HepG2 (cell line): ENCODE results near the gene FITM1. TPM values are rescaled to one million over a fixed set of nuclear protein-coding genes. Genes with fewer than 3 reads are reported as not detected.

Experiments used
- ATF5 ChIP-seq: sonication (generic); formaldehyde crosslinking; IDR thresholded peaks from 2 replicates; pipeline ENCODE4 v1.4.0; 2020; ENCODE audit warnings: mild to moderate bottlenecking, low read depth, missing genetic modification reagents
- BATF2 ChIP-seq: sonication (generic); formaldehyde crosslinking; IDR thresholded peaks from 2 replicates; pipeline ENCODE4 v1.8.0; 2022; ENCODE audit warnings: mild to moderate bottlenecking, missing genetic modification reagents, moderate library complexity
- ETV5 ChIP-seq: IDR thresholded peaks from 2 replicates; pipeline ENCODE4 v1.6.1; 2018; ENCODE audit warnings: missing biosample characterization, missing genetic modification reagents, inconsistent platforms, borderline replicate concordance
- GTF2F1 ChIP-seq: fragments of 150-350 bp; IDR thresholded peaks from 2 replicates; pipeline ENCODE4 v1.6.1; 2014; ENCODE audit warnings: low read length
- KMT2B ChIP-seq: IDR thresholded peaks from 2 replicates; pipeline ENCODE4 v1.6.1; 2016; ENCODE audit warnings: missing genetic modification reagents, missing compliant biosample characterization
- MTERF4 ChIP-seq: sonication (generic); formaldehyde crosslinking; IDR thresholded peaks from 2 replicates; pipeline ENCODE4 v1.8.0; 2023; ENCODE audit warnings: mild to moderate bottlenecking, missing genetic modification reagents
- NCOR1 ChIP-seq: fragments of 200-600 bp; sonication (generic); IDR thresholded peaks from 2 replicates; pipeline ENCODE4 v1.7.0; 2017; ENCODE audit warnings: antibody characterized with exemption, low read length, borderline replicate concordance
- PRMT3 ChIP-seq: sonication (generic); formaldehyde crosslinking; IDR thresholded peaks from 2 replicates; pipeline ENCODE4 v1.8.1; 2022; ENCODE audit warnings: low read depth, mild to moderate bottlenecking, moderate library complexity, missing genetic modification reagents, borderline replicate concordance
- STAT6 ChIP-seq: sonication (generic); formaldehyde crosslinking; IDR thresholded peaks from 2 replicates; pipeline ENCODE4 v1.4.0; 2020; ENCODE audit warnings: missing genetic modification reagents, mild to moderate bottlenecking, borderline replicate concordance
- TBP ChIP-seq: sonication (generic); formaldehyde crosslinking; IDR thresholded peaks from 2 replicates; pipeline ENCODE4 v1.5.0; 2020; ENCODE audit warnings: missing genetic modification reagents
- ZNF280D ChIP-seq: sonication (generic); formaldehyde crosslinking; IDR thresholded peaks from 2 replicates; pipeline ENCODE4 v1.5.1; 2020; ENCODE audit warnings: mild to moderate bottlenecking, missing genetic modification reagents
- ZNF543 ChIP-seq: sonication (generic); formaldehyde crosslinking; IDR thresholded peaks from 2 replicates; pipeline ENCODE4 v1.4.0; 2020; ENCODE audit warnings: mild to moderate bottlenecking, missing genetic modification reagents
- ZNF607 ChIP-seq: sonication (generic); formaldehyde crosslinking; IDR thresholded peaks from 2 replicates; pipeline ENCODE4 v1.5.1; 2020; ENCODE audit warnings: missing genetic modification reagents, mild to moderate bottlenecking, borderline replicate concordance
- ZNF7 ChIP-seq: IDR thresholded peaks from 2 replicates; pipeline ENCODE4 v1.6.1; 2016; ENCODE audit warnings: missing biosample characterization, missing genetic modification reagents
- ZNF749 ChIP-seq: sonication (generic); formaldehyde crosslinking; IDR thresholded peaks from 2 replicates; pipeline ENCODE4 v1.8.0; 2022; ENCODE audit warnings: mild to moderate bottlenecking, missing genetic modification reagents, moderate library complexity, borderline replicate concordance
- ZSCAN30 ChIP-seq: sonication (generic); formaldehyde crosslinking; IDR thresholded peaks from 2 replicates; pipeline ENCODE4 v1.5.0; 2020; ENCODE audit warnings: mild to moderate bottlenecking, missing genetic modification reagents
- ZXDC ChIP-seq: sonication (generic); formaldehyde crosslinking; IDR thresholded peaks from 2 replicates; pipeline ENCODE4 v1.5.0; 2020; ENCODE audit warnings: mild to moderate bottlenecking, missing genetic modification reagents
- polyA plus RNA-seq, 8 experiments: library from polyadenylated mRNA; depleted of rRNA in 3 of 8; stranded (reverse) in 7 of 8; unstranded in 1 of 8; fragments of >200 nt; fragmentation: Illumina TruSeq in 4 of 8; extraction: Trizol in 4 of 8; gene quantifications; 2 replicates each; pipeline versions ENCODE4 v1.2.1 to v1.2.3, GENCODE V29; 2011 to 2016; ENCODE audit warnings: low read depth in 4 of 8, missing spikeins in 1 of 8, mixed read lengths in 1 of 8; ENCODE audit not compliant: insufficient read depth in 1 of 8
- total RNA-seq, 5 experiments: library from RNA; depleted of rRNA; stranded (reverse); fragments of >200 nt; fragmentation: Illumina TruSeq; extraction: Trizol; gene quantifications; 2 replicates each; pipeline ENCODE4 v1.2.3, GENCODE V29; 2016; ENCODE audit warnings: low read depth in 1 of 5

The FITM1 gene
- total and polyA plus RNA-seq, 2 of the 13 experiments (the other 11 are each of a cell fraction or from before 2014, with no cell fraction given): 2.7 to 5.8 TPM

GRCh38 chr14:24146978-24147760 is 16.7 kb downstream of the FITM1 start, which contains the start of gene RNF31 (continued):
- TF ChIP-seq ZNF749 (CRISPR knock-in tag): 0 out of 2 replicates have a peak, but pooled peaks have one; percentile 78
- TF ChIP-seq TBP (CRISPR knock-in tag): no peak; the same call in 1 of the 2 replicates
- TF ChIP-seq STAT6 (CRISPR knock-in tag): no peak; the same call in 1 of the 2 replicates
- no peak for TF ChIP-seq BATF2 (CRISPR knock-in tag)
- no peak for TF ChIP-seq ZNF280D (CRISPR knock-in tag)
- TF ChIP-seq ZNF543 (CRISPR knock-in tag): peak; percentile 24; the same call in 1 of the 2 replicates
- no peak for TF ChIP-seq PRMT3
- TF ChIP-seq ZNF607 (CRISPR knock-in tag): no peak
- TF ChIP-seq NCOR1: peak; percentile 30; the same call in 1 of the 2 replicates
- peak; percentile 56; the same call in 1 of the 2 replicates for TF ChIP-seq ZNF7
- no peak for TF ChIP-seq GTF2F1
- no peak for TF ChIP-seq MTERF4
- no peak for TF ChIP-seq ZSCAN30
- TF ChIP-seq ETV5 (CRISPR knock-in tag): peak; percentile 67
- TF ChIP-seq ZXDC (CRISPR knock-in tag): no peak
- TF ChIP-seq KMT2B (CRISPR knock-in tag): peak; percentile 78
- peak; percentile 18; the same call in 1 of the 2 replicates for TF ChIP-seq ATF5 (CRISPR knock-in tag)
